Hepatic stellate cell (primary cell): Measurements from ENCODE around the gene BBC3.

Experiments
- DNase-seq: peaks from one replicate; pipeline ENCODE4 v3.0.0; 2011; ENCODE audit warnings: low spot score

Gene BBC3

DNA sequence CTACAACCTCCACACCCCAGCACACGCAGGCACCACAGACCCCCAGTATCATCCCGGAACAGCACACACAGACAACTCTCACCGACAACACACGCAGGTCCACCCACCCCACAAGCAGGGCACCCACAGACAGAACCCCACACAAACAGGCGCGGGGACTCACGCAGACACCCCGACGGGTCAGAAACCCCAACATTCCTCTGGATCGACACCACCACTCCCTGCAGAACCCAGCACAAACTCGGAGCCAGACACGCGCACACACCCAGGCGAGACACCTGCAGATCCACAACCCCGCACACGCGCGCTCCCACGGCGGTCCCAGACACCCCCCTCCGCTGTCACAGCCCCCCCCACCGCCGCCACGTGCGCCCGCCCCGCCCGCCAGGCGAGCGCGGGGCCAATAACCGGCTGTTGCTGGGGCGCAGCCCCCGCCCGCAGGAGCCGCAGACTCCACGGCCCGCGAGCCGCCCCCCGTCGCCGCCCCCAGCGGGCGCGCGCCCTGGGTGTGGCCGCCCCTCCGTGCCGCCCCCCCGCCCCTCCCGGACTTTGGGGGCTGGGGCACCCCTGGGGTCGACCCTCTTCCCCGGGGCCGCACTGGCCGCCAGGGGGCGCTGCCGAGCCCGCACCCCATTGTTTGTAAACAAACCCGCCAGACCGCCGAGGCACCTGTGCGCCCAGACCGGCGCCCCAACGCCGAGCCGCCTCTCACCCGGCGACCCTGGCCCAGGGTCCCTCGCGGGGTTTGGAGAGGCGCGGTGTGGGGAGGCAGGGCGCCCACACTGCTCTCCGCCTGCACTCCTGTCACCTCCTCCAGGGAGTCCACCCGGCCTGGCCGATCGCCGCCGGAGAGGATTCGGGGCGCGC, 712 bp downstream of the BBC3 start:
- DNase-seq = peak; percentile 65

DNA sequence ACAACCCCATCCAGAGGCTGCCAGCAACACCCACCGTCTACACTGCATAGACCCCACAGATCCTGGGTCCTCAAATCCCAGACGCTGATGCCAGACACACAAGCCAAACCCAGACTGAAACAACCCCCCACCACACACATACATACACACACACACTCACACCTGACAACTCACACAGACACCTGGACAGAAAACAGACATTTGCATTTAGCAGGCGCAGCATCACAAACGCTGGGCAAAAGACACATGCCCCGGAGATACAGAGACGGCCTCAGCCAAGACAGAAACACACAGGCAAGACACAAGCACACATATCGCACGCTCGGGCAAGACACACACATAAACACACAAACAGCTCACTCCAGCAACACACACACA, 1.3 kb downstream of the BBC3 start:
- no peak for DNase-seq

DNA sequence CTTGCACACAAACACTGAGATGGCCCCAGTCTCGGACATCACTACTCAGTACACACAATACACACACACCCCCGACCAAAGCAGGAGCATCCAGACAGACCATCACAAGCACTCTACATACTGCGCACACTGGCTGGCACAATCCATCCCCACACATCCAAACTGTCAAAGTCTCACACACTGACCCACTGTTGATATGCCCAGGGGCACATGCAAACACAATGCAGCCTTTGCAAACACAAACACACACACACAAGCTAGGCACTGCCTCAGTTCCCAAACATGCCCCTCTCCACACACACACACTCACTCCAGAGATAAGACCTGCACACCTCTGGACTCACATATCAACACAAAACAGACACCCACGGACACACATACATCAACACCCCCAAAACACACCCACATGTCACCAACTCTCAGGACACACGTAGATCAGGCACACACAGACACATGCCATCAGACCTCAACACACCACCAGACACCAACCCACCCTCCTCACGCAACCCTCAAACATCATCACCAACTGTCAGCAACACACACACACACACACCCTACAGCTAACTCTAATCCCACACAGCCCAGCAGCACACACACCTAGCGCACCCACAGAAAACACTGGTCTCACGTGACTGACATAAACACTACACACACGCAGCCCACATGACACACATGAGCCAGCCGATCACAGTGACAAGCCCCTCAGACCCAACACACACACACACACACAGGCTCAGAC, 1.9 kb downstream of the BBC3 start:
- peak; percentile 33 for DNase-seq

DNA sequence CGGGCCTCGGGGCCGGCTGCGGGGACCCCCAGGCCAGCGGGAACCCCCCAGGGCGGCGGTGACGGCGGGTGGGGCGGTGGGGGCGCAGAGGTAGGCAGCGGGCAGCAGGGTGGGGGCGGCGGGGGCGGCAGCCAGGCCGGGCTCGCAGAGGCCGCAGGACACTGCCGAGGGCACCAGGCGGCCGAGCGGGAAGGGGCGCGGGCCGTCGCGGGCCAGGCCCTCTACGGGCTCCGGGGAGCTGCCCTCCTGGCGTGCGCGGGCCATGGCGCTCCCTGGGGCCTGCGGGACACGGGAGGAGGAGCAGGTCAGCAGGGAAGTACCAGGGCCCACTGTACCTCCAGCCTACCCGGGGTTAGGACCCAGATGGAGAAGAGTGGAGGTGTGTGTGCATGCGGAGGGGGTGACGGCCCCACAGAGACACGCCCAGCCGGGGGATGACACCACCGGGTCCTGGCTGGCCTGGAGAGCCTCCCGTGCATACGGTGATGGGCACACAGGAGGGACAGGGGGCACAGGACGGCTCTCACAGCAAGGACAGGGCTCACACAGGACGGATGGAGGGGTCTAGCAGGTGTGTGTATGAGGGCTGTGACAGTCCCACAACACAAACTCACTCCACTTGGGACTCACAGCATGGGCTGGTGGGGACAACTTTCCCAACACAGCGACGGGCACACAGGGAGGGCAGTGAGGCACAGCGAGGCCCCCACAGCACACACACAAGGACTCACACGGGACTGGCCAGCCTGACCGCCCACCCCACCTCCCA, 2.6 kb downstream of the BBC3 start:
- peak; percentile 57 for DNase-seq

DNA sequence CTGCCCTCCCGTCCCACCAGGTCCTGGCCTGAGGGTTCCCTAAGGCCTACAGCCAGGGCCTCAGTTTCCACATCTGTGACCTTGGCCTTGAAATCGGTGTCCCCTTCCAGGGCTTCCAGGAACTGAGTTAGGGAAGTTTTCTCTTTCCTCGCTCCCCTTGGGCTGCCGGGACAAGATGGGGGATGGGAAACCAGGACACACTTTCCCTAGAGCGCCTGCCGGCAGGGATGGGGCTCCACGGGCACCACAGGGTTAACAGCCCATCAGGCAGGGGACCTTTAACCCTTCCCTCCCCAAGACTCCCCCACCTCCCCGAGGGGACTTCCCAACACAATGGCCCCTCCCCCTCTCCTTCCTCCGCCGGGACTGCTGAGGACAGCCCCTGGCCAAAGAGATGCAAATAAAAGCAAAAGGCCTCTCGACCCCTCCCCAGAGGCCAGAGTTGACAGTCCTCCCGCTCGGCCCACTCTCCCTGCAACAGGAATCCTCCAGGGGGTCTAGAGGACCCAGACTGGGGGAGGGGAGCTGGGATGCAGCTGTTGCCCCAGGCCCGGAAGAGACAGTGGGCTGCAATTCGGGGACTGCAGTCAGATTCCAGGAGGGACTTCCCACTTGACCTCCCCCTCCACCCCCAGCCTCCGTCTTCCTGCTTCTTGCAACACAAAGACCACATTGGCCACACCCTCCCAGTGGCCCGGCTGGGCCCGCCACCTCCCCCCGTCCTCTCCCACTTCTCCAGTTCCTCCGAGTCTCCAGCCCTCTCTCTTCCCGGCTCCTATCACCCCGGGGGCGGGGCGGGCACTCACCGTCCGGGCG, 3.4 kb downstream of the BBC3 start:
- DNase-seq = peak; percentile 95

DNA sequence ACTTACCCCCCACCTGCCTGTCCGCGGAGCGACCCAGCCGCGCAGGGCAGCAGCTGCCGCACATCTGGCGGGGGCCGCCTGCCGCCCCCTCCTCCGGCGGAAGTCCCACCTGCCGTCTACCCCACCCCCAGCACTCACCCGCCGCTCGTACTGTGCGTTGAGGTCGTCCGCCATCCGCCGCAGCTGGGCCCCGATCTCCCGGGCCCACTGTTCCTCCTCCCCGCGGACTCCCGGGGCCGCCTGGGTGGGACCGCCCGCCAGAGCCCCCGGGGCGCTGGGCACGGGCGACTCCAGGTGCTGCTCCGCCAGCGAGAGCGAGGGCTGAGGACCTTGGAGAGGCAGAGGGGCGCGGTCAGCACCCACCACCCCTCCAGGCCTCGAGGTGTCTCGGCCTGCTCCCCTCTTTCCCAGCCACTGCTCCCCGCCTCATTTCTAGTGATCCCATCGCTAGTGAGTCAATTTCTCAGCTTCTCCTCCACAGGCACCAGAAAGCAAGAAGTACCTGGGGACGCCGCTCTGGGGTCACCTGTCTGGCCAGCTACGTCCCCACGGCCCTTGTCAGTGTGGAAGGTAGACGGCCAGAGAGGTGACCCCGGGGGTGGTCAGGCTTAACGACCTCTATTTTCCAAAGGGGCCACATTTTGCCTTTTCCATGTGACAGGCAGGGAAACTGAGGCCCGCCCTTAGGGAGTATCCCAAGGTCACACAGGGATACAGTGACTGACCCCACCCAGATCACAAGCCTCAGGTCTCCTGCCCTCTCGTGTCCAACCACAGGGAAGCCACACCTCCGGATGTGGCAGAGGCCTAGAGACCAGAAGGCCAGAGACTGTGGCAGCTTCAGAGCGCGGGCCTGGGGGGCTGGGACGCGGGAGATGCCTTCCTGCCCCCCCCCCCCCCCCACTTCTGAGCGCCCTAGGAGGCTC, 4.3 kb downstream of the BBC3 start:
- peak; percentile 76 for DNase-seq

DNA sequence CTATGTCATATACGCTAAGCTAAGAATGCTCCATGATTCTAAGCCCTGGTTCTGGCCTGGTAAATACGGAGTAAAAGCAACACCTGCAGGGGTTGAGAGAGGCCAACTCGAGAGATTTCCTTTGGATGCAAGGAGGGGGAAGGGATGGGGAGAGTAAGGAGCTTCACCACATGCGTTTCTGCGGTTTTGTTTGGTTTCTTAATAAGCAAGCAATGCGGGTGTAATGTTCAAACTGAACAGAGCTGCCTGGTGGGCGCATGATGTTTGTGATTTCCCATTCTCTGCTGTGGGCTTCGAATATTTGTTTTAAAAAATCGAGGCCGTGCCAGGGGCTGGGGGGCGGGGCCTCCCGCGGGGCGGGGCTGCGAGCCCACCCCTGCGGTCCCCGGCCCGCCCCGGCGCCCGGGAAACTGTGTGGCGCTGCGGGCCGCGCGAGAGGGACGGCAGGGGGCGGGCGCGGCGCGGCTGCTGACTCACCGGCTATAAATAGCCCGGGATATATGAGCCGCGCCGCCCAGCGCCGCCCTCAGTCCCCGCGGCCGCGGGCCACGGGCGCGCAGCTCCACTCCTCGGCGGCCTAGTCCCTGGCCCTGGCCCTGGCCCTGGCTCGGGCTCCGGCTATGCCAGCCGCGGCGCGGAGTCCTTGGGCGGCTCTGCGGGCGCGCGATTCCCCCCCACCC, 5.1 kb downstream of the BBC3 start:
- DNase-seq = peak; percentile 92

DNA sequence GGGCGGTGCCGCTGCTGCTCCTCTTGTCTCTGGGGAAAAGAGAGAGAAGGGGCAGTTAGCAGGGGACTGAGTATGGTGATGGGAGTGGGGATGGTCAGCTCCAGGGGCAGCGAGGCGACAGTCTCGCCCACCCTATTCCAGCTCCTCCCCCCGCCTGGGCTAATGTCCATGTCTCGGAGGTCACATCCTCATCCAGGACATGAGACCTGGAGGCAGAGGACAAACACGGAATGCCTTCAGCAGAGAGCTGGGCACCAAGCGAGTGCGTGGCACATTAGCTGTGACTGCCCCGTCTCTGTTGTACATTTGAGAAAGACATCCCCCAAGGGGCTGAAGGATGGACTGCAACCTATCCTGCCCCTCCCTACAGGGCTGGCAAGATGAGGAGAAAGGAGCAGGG, 9.1 kb downstream of the BBC3 start:
- no peak for DNase-seq

DNA sequence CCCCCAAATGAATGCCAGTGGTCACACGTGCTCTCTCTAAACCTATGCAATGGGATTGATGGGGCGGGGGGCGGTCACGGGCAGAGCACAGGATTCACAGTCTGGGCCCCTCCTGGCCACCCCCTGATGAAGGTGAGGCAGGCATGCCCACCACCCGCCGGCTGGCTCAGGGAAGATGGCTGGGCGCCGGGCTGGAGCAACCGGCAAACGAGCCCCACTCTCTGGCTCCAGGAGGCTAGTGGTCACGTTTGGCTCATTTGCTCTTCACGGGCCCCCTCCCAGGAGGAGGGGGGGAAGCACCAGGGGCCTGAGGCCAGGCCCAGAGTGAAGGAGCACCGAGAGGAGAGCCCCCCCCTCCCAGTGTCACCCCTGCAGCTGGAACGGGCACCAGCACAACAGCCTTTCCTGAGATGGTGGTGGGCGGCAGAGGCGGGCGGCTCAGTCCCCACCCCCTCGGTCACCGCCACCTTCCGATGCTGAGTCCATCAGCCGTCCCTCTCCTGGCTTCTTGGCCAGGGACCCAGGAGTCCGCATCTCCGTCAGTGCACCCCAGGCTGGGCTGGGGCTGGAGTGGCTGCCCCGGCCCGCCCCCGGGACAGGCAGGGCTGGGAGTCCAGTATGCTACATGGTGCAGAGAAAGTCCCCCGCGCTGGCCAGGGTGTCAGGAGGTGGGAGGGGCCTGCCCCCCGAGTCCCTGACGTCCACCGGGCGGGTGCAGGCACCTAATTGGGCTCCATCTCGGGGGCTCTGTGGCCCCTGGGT, 9.7 kb downstream of the BBC3 start:
- no peak for DNase-seq

DNA sequence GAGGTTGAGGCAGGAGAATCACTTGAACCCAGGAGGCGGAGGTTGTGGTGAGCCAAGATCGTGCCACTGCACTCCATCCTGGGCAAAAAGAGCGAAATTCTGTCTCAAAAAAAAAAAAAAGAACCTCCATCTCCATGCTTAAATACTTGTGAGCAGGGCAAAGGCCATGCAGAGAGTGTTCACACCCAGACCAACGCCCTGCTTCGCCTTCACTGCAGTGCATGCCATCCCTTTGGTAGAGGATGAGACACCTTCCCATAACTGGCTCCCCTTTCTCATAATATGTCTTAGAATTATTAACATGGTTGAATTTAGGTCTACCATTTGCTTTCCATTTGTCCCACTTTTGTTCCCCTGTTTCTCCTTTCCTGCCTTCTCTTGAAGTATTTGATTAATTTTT, 15.4 kb downstream of the BBC3 start:
- no peak for DNase-seq

DNA sequence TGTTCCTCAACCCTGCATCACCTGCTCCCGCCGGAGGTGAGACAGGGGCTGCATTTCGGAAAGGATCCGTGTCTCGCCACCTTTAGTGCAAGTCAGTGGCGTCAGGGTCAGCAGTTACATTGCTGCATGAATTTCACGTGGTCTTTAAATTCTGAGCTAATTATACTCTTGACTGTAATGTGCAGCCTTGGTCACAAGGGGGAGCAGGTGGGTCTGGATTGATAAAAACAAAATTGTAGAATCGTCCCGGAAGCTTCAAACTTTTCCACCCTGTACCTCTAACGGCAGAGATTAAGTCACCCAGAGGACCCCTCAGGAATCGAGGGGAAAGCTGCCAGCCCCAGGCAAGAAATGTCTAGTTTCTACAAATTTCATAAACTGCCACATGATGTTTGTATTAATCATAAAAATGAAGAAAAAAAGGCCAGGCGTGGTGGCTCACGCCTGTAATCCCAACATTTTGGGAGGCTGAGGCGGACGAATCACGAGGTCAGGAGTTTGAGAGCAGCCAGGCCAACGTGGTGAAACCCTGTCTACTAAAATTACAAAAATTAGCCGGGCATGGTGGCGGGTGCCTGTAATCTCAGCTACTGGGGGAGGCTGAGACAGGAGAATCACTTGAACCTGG, 20.2 kb downstream of the BBC3 start:
- DNase-seq = peak; percentile 72

DNA sequence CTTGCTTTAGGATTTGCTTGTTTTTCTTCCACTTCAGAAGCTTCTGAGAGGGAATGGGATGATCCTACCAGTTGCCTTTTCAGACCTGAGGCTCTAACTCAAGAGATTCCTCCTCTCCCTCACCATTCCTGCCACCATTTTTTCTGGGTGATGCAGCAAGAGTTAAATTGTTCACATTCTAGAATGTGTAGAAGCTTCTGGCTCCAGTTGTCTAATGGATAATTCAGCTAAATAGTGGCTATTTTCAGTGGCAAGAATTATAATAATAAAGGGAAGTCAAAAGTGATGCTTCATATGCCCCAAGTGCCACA, 20.9 kb downstream of the BBC3 start:
- DNase-seq = no peak

DNA sequence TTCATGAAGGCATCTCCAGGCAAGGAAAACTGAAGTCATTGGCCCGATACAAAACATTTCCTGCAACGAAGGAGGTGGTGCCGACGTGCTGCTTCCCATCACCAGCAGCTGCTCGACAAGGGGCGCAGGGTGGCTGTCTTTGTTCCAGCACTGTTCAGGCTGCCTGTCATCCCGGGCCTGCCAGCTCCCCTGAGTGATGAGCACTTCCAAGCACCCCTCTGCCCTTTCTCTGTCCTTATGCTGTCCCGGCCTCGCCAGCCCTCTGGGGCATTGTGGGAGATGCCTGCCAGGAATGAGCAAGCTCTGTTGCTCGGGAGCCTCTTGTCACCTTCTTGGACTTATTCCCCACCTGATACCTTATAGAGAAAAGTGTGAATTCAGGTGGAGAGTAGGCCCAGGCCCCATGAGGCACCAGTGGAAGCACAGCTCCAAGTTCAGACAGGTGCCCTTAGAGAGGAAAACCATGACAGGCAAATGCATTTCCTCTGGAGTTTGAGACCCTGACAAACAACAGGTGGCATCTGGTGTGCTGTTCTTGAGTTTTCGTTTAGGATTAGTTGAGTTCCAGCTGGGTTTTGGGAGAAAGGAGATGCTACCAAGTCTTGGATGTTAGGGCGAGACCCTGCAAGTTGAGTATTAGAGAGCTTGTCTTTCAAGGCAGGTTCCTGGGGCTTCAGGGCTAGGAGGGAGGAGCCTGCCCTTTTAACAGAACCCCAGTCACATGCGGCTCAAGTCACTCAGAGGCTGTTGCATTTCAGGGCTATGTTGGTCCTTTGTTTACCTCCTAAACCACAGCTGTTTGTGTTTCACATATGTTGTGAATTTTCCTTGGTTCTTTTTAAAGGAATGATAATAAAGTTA, 21.4 kb downstream of the BBC3 start:
- no peak for DNase-seq

DNA sequence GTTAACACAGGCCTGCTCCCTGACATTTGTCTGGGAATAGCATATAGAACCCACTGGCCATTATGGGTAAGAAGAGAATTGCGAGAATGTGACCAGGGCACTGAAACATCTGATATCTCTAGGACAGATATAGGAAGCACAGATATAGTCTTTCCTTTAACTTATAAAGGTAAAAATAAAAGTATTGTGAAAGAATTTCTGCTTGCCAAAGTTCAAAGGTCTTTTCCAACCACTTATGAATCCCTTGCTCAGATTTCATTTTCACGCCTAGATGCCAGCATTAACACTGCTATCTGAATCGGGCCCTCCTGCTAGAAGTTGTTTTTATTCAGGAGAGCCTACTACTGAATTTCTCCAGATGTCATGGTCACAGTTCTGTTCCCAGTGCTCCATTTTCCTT, 27.7 kb downstream of the BBC3 start:
- DNase-seq = no peak

DNA sequence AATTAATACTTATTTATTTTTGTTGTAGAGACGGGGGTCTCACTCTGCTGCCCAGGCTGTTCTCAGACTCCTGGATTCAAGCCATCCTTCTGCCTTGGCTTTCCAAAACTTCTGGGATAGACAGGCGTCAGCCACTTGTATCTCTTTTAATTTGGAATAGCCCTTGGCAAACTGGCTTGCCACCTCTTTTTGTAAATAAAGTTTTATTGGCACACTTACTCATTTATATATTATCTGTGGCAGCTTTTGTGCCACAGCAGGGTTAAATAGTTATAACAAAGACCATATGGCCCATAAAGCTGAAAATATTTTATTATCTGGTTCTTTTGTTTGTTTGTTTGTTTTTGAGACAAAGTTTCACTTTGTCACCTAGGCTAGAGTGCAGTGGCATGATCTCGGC, 30.5 kb downstream of the BBC3 start:
- DNase-seq = no peak

DNA sequence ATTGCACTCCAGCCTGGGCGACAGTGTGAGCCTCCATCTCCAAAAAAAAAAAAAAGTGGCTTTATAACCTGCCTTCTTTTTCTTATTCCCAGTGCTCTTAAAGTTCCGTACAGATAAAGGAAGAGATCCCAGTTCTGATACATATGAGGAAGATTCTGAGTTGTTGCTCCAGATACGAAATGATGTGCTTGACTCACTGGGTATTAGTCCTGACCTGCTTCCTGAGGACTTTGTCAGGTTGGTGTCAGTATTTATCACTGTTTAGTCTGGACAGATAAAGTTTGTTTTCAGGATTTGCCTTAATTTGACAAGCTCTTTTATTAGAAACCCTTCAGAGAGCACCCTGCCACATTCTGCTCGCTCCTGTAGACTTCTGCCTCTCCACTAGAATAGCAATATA, 33.9 kb downstream of the BBC3 start:
- DNase-seq = no peak

DNA sequence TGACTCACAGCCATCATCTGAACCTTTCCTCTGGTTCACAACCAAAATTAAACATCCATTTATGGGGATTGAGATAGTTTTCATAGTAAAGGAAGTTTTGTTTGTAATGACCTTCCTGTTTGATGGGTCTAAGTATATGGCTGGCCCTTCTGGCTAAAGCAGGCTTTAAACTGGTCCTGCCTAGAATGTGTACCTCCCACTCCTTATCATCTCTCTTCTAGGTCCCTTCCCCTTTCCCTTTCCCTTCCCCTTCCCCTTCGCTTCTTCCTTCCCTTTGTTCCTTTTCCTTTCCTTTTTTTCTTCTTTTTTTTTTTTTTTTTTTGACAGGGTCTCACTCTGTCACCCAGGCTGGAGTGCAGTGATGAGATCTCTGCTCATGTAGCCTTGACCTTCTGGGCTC, 35.6 kb downstream of the BBC3 start:
- no peak for DNase-seq

DNA sequence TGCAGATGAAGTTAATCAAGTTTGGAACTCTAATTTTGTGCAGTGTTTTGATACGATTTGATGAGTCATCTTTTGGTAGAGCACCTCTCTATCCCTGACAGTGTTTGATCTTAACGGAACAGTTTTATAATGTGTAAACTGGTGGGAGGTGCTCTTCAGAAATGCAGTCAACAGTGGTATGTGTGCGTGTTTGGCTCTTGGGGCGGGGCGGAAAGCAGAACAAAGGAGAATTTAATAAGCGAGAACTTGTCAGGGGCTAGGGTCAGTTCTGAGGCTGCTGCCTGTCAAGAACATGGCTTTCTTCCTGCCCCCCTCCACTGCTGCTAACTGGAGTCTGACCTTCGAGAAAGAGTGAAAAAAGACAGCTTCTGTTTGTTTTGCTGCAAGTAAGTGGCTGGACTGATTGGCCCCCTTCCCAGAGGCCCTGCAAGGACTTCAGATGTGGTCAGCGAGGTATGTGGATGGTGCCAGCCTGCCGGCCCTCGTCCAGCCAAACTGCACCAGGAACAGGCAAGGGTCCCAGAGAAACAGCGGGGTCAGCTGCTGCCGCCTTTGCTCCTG, 40.8 kb downstream of the BBC3 start:
- DNase-seq = peak; percentile 56
